NT2/D1 (cell line): ENCODE data around the gene UBR1.

Experiments
- SUZ12 ChIP-seq: IDR thresholded peaks from 2 replicates; pipeline ENCODE4 v1.6.1; 2011; ENCODE audit not compliant: insufficient read length, insufficient read depth; ENCODE audit errors: extremely low read depth
- YY1 ChIP-seq: IDR thresholded peaks from 2 replicates; pipeline ENCODE4 v1.6.1; 2011; ENCODE audit not compliant: insufficient read length, insufficient read depth
- ZNF274 ChIP-seq: IDR thresholded peaks from 2 replicates; pipeline ENCODE4 v1.6.1; 2011; ENCODE audit warnings: mild to moderate bottlenecking, low read depth, low read length

GRCh38 chr15:43102187-43102586 lies 3.7 kb downstream of the UBR1 start:
- TF ChIP-seq YY1 = no peak
- TF ChIP-seq ZNF274 = no peak
- no peak for TF ChIP-seq SUZ12
